ENCODE data around the gene SLC6A13.

DNA sequence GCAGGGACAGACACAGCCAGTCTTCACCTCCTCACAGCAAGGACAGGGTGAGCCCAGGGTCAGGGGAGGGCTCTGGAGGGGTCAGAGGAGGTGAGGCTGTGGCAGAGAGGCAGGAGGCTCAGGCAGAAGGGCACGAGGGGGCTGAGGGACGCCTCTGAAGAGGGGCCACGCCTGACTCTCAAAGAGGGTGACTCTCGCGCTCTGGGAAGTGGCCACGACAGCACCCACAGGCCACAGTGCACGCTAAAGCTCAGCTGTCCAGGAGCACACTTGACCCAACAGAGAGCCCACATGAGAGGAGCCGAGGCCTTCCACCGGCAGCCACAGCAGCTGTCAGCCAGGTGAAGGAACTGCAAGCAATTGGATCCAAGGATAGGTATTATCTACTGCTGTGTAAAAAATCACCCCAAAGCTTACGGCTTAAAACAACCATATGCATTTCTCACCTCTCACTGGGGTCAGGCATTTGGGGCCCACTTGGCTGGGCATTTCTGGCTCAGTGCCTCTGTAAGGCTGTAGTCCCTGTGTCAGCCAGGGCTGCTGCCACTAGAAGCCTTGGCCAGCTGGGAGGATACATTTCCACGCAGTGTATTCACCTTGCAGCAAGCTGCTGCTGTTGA, 76.5 kb downstream of the SLC6A13 start:
- no peak for TF ChIP-seq ZNF558 (CRISPR knock-in tag; IDR thresholded peaks at IDR 0.05; ENCODE audit: borderline replicate concordance)
- TF ChIP-seq, protein P1, sequence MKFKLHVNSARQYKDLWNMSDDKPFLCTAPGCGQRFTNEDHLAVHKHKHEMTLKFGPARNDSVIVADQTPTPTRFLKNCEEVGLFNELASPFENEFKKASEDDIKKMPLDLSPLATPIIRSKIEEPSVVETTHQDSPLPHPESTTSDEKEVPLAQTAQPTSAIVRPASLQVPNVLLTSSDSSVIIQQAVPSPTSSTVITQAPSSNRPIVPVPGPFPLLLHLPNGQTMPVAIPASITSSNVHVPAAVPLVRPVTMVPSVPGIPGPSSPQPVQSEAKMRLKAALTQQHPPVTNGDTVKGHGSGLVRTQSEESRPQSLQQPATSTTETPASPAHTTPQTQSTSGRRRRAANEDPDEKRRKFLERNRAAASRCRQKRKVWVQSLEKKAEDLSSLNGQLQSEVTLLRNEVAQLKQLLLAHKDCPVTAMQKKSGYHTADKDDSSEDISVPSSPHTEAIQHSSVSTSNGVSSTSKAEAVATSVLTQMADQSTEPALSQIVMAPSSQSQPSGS (CRISPR knock-in tag; IDR thresholded peaks at IDR 0.05): no peak
- no peak for TF ChIP-seq PRDM4 (CRISPR knock-in tag; IDR thresholded peaks at IDR 0.05; ENCODE audit: borderline replicate concordance)
- TF ChIP-seq GMEB1 (CRISPR knock-in tag; IDR thresholded peaks at IDR 0.05; ENCODE audit: borderline replicate concordance): no peak
- TF ChIP-seq STAG1 (CRISPR knock-in tag; IDR thresholded peaks at IDR 0.05): no peak
- TF ChIP-seq TCF7L2 (IDR thresholded peaks at IDR 0.05; ENCODE audit: low read depth, low read length): no peak
- no peak for TF ChIP-seq POLR2AphosphoS5 (IDR thresholded peaks at IDR 0.05; ENCODE audit: low read depth, low read length)
- no peak for TF ChIP-seq NR1H2 (CRISPR knock-in tag; IDR thresholded peaks at IDR 0.05; ENCODE audit: borderline replicate concordance, low read depth)
- TF ChIP-seq GFI1 (CRISPR knock-in tag; IDR thresholded peaks at IDR 0.05; ENCODE audit: borderline replicate concordance): no peak
- no peak for TF ChIP-seq KDM3A (CRISPR knock-in tag; IDR thresholded peaks at IDR 0.05; ENCODE audit: low read depth)
- no peak for TF ChIP-seq ETV6 (CRISPR knock-in tag; conservative IDR thresholded peaks at IDR 0.05)
- TF ChIP-seq SNAPC5 (CRISPR knock-in tag; IDR thresholded peaks at IDR 0.05; ENCODE audit: borderline replicate concordance): no peak
- TF ChIP-seq POLR2AphosphoS2 (IDR thresholded peaks at IDR 0.05; ENCODE audit: low read depth, low read length): no peak
- TF ChIP-seq EP300 (IDR thresholded peaks at IDR 0.05; ENCODE audit: low read depth in 2 of 2, low read length in 2 of 2): no peak
- TF ChIP-seq EP300 (CRISPR knock-in tag; IDR thresholded peaks at IDR 0.05; ENCODE audit: borderline replicate concordance): no peak
